ENCODE measurements around the gene RFX1.

RFX1 gene

DNA sequence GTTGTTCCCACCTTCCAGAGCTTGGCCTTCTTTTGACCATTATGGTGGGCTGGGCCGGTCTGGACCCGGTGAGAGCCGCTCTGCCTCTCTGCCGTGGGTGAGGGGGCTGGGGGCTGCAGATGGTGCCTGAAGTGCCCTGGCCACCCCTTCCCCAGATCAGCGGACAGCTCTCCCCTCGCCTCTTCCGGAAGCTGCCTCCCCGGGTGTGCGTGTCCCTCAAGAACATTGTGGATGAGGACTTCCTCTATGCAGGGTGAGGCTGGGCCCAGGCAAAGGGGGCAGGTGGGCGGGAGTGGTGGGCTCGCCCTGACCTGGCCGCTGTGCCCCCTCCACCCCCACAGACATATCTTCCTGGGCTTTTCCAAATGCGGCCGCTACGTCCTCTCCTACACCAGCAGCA lies 51.9 kb downstream of the RFX1 start:
- H3K27ac ChIP-seq: no peak overlapping the region
- no peaks in the 10 kb centered on the region for H3K27me3 ChIP-seq
- TF ChIP-seq, protein P1, sequence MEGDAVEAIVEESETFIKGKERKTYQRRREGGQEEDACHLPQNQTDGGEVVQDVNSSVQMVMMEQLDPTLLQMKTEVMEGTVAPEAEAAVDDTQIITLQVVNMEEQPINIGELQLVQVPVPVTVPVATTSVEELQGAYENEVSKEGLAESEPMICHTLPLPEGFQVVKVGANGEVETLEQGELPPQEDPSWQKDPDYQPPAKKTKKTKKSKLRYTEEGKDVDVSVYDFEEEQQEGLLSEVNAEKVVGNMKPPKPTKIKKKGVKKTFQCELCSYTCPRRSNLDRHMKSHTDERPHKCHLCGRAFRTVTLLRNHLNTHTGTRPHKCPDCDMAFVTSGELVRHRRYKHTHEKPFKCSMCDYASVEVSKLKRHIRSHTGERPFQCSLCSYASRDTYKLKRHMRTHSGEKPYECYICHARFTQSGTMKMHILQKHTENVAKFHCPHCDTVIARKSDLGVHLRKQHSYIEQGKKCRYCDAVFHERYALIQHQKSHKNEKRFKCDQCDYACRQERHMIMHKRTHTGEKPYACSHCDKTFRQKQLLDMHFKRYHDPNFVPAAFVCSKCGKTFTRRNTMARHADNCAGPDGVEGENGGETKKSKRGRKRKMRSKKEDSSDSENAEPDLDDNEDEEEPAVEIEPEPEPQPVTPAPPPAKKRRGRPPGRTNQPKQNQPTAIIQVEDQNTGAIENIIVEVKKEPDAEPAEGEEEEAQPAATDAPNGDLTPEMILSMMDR (IDR thresholded peaks at IDR 0.05): no peak
- H3K9me3 ChIP-seq: no peaks in the 10 kb centered on the region
- H3K4me3 ChIP-seq (ENCODE audit: low read depth in 1 of 2, low read length in 1 of 2): no peak overlapping the region
- peaks cover 17 to 21% of the 10 kb centered on the region in 2 experiments for H3K4me1 ChIP-seq (ENCODE audit: control insufficient read depth in 1 of 2, insufficient read depth in 1 of 2, low read depth in 1 of 2, low read length in 1 of 2)
- peaks cover 51% of the 10 kb centered on the region for H3K36me3 ChIP-seq

DNA sequence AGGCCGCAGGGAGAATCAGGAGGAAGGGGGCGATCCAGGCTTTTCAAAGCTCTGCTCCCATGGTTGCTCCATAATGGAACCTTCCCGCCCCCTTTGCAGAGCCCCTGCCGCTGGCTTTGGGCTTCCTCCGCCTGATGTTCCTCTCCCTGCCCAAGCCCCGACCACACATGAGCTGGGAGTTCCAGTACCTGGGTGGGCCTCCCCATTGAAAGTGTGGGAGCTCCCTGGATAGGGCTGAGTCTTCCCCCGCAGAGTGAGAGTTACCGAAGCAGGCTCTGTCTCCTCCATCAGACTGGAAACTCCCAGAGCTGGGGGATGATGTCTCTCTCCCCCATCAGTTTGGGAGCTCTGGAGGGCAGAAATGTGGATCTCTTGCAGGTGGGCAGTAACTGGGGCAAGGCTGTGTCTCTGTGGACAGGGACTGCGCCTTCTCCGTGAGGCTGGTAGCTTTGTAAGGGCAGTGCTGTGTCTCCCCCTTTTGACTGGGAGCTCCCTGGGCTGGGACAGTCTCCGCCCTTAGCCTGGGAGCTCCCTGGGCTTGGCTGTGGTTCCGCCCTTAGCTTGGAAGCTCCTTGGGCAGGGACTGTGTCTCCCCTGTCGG lies 53.1 kb downstream of the RFX1 start:
- H3K27me3 ChIP-seq: no peaks in the 10 kb centered on the region
- peaks cover 40% of the 10 kb centered on the region for H3K36me3 ChIP-seq
- peaks cover 17 to 21% of the 10 kb centered on the region in 2 experiments for H3K4me1 ChIP-seq (ENCODE audit: control insufficient read depth in 1 of 2, insufficient read depth in 1 of 2, low read depth in 1 of 2, low read length in 1 of 2)
- no peaks in the 10 kb centered on the region for H3K9me3 ChIP-seq
- peak overlapping the region; percentile 62 to 85 for H3K4me3 ChIP-seq (ENCODE audit: low read depth in 1 of 2, low read length in 1 of 2)
- H3K27ac ChIP-seq: peak overlapping the region; percentile 79
- TF ChIP-seq, protein P1 (IDR thresholded peaks at IDR 0.05): no peak

DNA sequence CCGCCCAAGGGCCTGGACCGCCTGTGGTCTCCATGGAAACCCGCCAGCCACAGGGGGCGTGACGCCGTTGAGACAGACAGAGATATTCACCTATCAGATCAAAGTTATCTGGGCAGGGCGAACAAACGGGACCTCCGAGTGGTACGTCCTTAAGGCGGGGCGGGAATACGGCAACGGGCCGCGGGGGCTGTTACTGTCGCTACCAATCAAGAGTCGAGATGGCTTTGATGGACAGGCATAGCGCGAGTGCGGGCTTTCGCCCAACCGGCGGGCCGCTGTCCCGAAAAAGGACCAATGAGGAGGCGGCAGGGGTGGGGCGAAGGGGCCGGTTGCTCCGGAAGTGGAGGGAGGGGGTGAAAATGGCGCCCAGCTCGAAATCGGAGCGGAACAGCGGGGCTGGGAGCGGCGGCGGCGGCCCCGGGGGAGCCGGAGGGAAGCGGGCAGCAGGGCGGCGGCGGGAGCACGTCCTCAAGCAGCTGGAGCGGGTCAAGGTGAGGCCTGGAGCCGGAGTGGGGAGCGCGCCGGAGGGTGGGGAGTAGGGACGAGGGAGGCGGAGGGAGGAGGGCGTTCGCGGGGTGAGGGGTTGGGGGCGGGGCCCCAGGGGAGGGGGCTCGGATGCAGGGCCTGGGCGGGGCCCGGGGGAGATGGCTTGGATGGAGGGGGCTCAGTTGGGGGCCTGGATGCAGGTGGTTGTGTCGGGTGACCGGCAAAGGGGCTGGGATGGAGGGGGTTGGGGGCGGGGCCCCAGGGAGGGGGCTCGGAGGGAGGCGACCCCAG lies 53.8 kb downstream of the RFX1 start, which contains the start of gene DCAF15:
TSS of gene DCAF15 (plus strand) at position 356 of the 777 bp plus-strand sequence. CDS start at position 360, 4 bp downstream.
- Histone ChIP-seq H3K27me3 (no peaks in the 10 kb centered on the region), H3K36me3 (peaks cover 33% of the 10 kb centered on the region), H3K4me3 (ENCODE audit: low read depth in 1 of 2, low read length in 1 of 2) (peak within 1 kb of the TSS; percentile 62 to 85), H3K9me3 (no peaks in the 10 kb centered on the region), H3K4me1 (ENCODE audit: control insufficient read depth in 1 of 2, insufficient read depth in 1 of 2, low read depth in 1 of 2, low read length in 1 of 2) (peaks cover 17 to 21% of the 10 kb centered on the region in 2 experiments), H3K27ac (peak within 1 kb of the TSS; percentile 79)
- TF ChIP-seq, protein P1 (IDR thresholded peaks at IDR 0.05): peak; percentile 55

DNA sequence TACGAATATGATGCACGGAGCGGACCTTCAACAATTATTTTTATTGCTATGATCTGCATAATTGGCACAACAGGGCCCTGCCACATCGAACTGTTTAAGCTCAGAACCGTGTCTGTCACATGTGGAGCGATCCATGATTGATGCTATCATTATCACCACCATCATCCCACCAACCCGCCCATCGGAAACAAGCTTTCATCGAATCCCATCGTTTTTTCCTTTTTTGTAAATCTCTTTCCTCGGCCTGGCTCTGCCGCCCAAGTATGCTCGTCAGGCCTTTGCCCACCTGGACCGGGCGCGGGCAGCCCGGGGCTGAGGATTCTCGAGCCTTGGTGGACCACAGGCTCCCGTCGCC lies 54.3 kb downstream of the RFX1 start:
- Histone ChIP-seq H3K4me3 (ENCODE audit: low read depth in 1 of 2, low read length in 1 of 2) (peak overlapping the region; percentile 62 to 85), H3K4me1 (ENCODE audit: control insufficient read depth in 1 of 2, insufficient read depth in 1 of 2, low read depth in 1 of 2, low read length in 1 of 2) (peaks cover 17 to 21% of the 10 kb centered on the region in 2 experiments), H3K27me3 (no peaks in the 10 kb centered on the region), H3K27ac (peak overlapping the region; percentile 79), H3K9me3 (no peaks in the 10 kb centered on the region), H3K36me3 (peaks cover 27% of the 10 kb centered on the region)
- TF ChIP-seq, protein P1 (IDR thresholded peaks at IDR 0.05): no peak

DNA sequence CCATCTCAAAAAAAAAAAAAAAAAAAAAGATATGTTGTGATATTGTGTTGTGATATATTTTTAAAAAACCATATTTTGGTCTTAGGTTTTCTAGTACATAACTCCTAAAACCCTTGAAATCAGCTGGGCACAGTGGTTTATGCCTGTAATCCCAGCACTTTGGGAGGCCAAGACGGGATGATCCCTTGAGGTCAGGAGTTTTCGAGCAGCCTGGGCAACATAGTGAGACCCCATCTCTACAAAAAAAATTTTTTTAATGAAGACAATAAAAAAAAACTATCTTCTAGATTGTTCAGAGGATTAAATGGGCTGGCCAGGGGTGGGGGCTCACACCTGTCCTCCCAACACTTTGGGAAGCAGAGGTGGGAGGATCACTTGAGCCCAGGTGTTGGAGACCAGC lies 55.1 kb downstream of the RFX1 start:
- Histone ChIP-seq H3K36me3 (peaks cover 20% of the 10 kb centered on the region), H3K9me3 (no peaks in the 10 kb centered on the region), H3K27me3 (no peaks in the 10 kb centered on the region), H3K4me1 (ENCODE audit: control insufficient read depth in 1 of 2, insufficient read depth in 1 of 2, low read depth in 1 of 2, low read length in 1 of 2) (peaks cover 17 to 21% of the 10 kb centered on the region in 2 experiments), H3K27ac (no peak overlapping the region), H3K4me3 (ENCODE audit: low read depth in 1 of 2, low read length in 1 of 2) (no peak overlapping the region)
- TF ChIP-seq, protein P1 (IDR thresholded peaks at IDR 0.05): no peak
